Right kidney (tissue), 1 donor: ENCODE results near the gene IQGAP2.

Source experiments
- DNase-seq: peaks from one replicate; pipeline ENCODE4 v3.0.0-alpha.2; 2016

IQGAP2 gene

GRCh38 chr5:76754668-76755078 is 351.6 kb downstream of the IQGAP2 start:
- no peak for DNase-seq

DNA sequence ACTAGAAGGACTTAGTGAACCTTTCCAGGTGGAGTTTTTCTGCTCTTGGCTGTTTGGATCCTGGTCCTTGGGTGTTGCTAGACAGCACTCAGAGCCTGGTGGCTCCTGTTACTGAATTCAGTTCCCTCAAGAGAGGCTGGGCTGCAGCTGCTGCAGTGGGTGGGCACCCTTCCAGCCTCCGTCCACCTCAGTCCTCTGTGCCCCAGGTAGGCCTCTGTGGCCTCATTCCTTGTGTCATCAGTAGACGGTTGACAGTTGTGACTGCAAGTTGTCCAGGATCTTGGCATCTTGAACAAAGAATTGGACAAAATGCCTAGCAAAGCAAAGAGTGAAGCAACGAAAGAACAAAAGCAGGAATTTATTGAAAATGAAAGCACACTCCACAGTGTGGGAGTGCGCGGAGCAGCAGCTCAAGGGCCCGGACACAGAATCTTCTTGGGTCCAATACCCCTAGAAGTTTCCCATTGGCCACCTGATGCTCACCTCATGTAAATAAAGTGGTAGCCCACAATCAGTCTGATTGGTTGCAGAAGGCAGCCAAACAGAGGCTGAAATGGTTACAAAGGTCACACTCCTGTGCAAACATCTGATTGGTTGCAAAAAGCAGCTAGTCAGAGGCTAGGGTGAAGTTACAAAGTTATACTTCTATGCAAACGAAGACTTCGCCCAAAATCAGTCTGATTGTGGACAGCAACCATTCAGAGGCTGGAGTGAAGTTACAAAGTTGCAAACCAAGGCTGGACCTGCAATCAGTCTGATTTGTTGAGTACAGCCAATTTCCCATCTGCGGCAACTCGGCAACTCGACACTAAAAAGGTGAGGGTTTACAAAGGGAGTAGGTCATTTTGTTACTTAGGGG is 352.9 kb downstream of the IQGAP2 start:
- DNase-seq: no peak

DNA sequence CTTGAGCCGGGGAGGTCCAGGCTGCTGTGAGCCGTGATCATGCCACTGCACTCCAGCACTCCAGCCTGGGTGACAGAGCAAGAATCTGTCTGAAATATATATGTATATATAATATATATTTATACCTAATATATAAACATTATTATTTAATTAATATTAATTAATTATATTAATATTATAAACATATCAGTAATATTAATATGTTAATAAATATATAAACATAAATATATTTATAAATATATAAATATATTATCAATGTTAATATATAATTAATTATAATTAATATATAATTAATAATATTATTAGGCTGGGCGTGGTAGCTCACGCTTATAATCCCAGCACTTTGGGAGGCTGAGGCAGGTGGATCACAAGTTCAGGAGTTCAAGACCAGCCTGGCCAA is 354.0 kb downstream of the IQGAP2 start:
- no peak for DNase-seq
